ENCODE results near the gene NR3C1.

NR3C1 gene

GRCh38 chr5:143400541-143401226 lies 2.8 kb downstream of the NR3C1 start:
- H3K4me1 ChIP-seq (ENCODE audit: control insufficient read depth, insufficient read depth, low read depth, low read length) = peaks cover 2% of the 10 kb centered on the region
- no peak overlapping the region for H2BK15ac ChIP-seq (ENCODE audit: low read depth, poor library complexity, severe bottlenecking)
- H3K36me3 ChIP-seq (ENCODE audit: control insufficient read depth in 1 of 2, insufficient read depth in 2 of 2, low read depth in 1 of 2, low read length in 2 of 2) = peaks cover 0 to 18% of the 10 kb centered on the region in 2 experiments
- no peak overlapping the region for H2AFZ ChIP-seq (ENCODE audit: low read depth, low read length)
- no peak overlapping the region for H4K91ac ChIP-seq (ENCODE audit: low read length)
- peaks cover 7% of the 10 kb centered on the region for H3K79me1 ChIP-seq (replicated peaks; ENCODE audit: low read length, poor library complexity, severe bottlenecking)
- H3K9me3 ChIP-seq (ENCODE audit: control insufficient read depth, low read length) = no peaks in the 10 kb centered on the region
- H3K9ac ChIP-seq (ENCODE audit: low read length) = peak overlapping the region; percentile 95
- DNase-seq = no peak
- H2BK5ac ChIP-seq (ENCODE audit: low read depth, low read length, poor library complexity, severe bottlenecking) = no peak overlapping the region
- no peak overlapping the region for H3K23ac ChIP-seq (ENCODE audit: low read length in 2 of 2)
- H2AK5ac ChIP-seq (ENCODE audit: low read length, severe bottlenecking) = no peak overlapping the region
- no peak overlapping the region for H3K27ac ChIP-seq (ENCODE audit: low read length, poor library complexity, severe bottlenecking)
- 89% methylated on average over 7 of the region's 10 CpGs for WGBS
- H3K27me3 ChIP-seq (ENCODE audit: control insufficient read depth in 1 of 2, insufficient read depth in 1 of 2, low read length in 2 of 2) = no peaks in the 10 kb centered on the region
- no peak overlapping the region for H3K18ac ChIP-seq (ENCODE audit: low read depth in 1 of 2, low read length in 2 of 2)
- peak overlapping the region in 1 of 2 experiments; percentile 89 for H3K4me3 ChIP-seq (ENCODE audit: insufficient read depth in 1 of 2, low read depth in 1 of 2, low read length in 2 of 2)
- no peak overlapping the region for H4K8ac ChIP-seq (ENCODE audit: low read length)
- no peak overlapping the region for H2BK120ac ChIP-seq (ENCODE audit: low read depth, low read length)
- no peak overlapping the region for H2BK12ac ChIP-seq (ENCODE audit: low read length in 2 of 2)
- H3K4ac ChIP-seq (ENCODE audit: low read depth in 1 of 2, low read length in 2 of 2) = no peak overlapping the region
- no peak overlapping the region for H3K4me2 ChIP-seq (ENCODE audit: low read length, poor library complexity, severe bottlenecking)
- H3K14ac ChIP-seq (ENCODE audit: low read length in 2 of 2) = no peak overlapping the region

- H3K27me3 ChIP-seq (ENCODE audit: control insufficient read depth in 1 of 2, insufficient read depth in 1 of 2, low read length in 2 of 2) = no peaks in the 10 kb centered on the region
- H4K8ac ChIP-seq (ENCODE audit: low read length) = no peak overlapping the region
- no peak overlapping the region for H2BK15ac ChIP-seq (ENCODE audit: low read depth, poor library complexity, severe bottlenecking)
- H3K36me3 ChIP-seq (ENCODE audit: control insufficient read depth in 1 of 2, insufficient read depth in 2 of 2, low read depth in 1 of 2, low read length in 2 of 2) = peaks cover 0 to 18% of the 10 kb centered on the region in 2 experiments
- H3K4ac ChIP-seq (ENCODE audit: low read depth in 1 of 2, low read length in 2 of 2) = no peak overlapping the region
- H3K23ac ChIP-seq (ENCODE audit: low read length in 2 of 2) = no peak overlapping the region
- H3K4me2 ChIP-seq (ENCODE audit: low read length, poor library complexity, severe bottlenecking) = peak overlapping the region; percentile 21
- WGBS = 94% methylated on average over 12 of the region's 12 CpGs
- H2AFZ ChIP-seq (ENCODE audit: low read depth, low read length) = no peak overlapping the region
- no peak overlapping the region for H2BK120ac ChIP-seq (ENCODE audit: low read depth, low read length)
- peaks cover 2% of the 10 kb centered on the region for H3K4me1 ChIP-seq (ENCODE audit: control insufficient read depth, insufficient read depth, low read depth, low read length)
- no peak overlapping the region for H3K18ac ChIP-seq (ENCODE audit: low read depth in 1 of 2, low read length in 2 of 2)
- no peak overlapping the region for H3K14ac ChIP-seq (ENCODE audit: low read length in 2 of 2)
- peaks cover 7% of the 10 kb centered on the region for H3K79me1 ChIP-seq (replicated peaks; ENCODE audit: low read length, poor library complexity, severe bottlenecking)
- H4K91ac ChIP-seq (ENCODE audit: low read length) = no peak overlapping the region
- no peak overlapping the region for H3K27ac ChIP-seq (ENCODE audit: low read length, poor library complexity, severe bottlenecking)
- H3K4me3 ChIP-seq (ENCODE audit: insufficient read depth in 1 of 2, low read depth in 1 of 2, low read length in 2 of 2) = peak overlapping the region in 1 of 2 experiments; percentile 89
- no peak for DNase-seq
- H2BK12ac ChIP-seq (ENCODE audit: low read length in 2 of 2) = no peak overlapping the region
- H3K9ac ChIP-seq (ENCODE audit: low read length) = peak overlapping the region; percentile 95
- no peaks in the 10 kb centered on the region for H3K9me3 ChIP-seq (ENCODE audit: control insufficient read depth, low read length)
- H2AK5ac ChIP-seq (ENCODE audit: low read length, severe bottlenecking) = peak overlapping the region; percentile 4
- no peak overlapping the region for H2BK5ac ChIP-seq (ENCODE audit: low read depth, low read length, poor library complexity, severe bottlenecking)
Observed at GRCh38 chr5:143399616-143400540, 3.6 kb downstream of the NR3C1 start.

GRCh38 chr5:143398451-143399237 lies 4.8 kb downstream of the NR3C1 start:
- Histone ChIP-seq H3K4ac (ENCODE audit: low read depth in 1 of 2, low read length in 2 of 2) (no peak overlapping the region), H3K27me3 (ENCODE audit: control insufficient read depth in 1 of 2, insufficient read depth in 1 of 2, low read length in 2 of 2) (no peaks in the 10 kb centered on the region), H3K9me3 (ENCODE audit: control insufficient read depth, low read length) (no peaks in the 10 kb centered on the region), H3K4me2 (ENCODE audit: low read length, poor library complexity, severe bottlenecking) (peak overlapping the region; percentile 39), H2BK5ac (ENCODE audit: low read depth, low read length, poor library complexity, severe bottlenecking) (no peak overlapping the region), H2AFZ (ENCODE audit: low read depth, low read length) (no peak overlapping the region), H2BK12ac (ENCODE audit: low read length in 2 of 2) (no peak overlapping the region), H3K27ac (ENCODE audit: low read length, poor library complexity, severe bottlenecking) (no peak overlapping the region), H2BK15ac (ENCODE audit: low read depth, poor library complexity, severe bottlenecking) (no peak overlapping the region), H3K9ac (ENCODE audit: low read length) (peak overlapping the region; percentile 95), H2BK120ac (ENCODE audit: low read depth, low read length) (no peak overlapping the region), H2AK5ac (ENCODE audit: low read length, severe bottlenecking) (no peak overlapping the region), H3K14ac (ENCODE audit: low read length in 2 of 2) (no peak overlapping the region), H3K36me3 (ENCODE audit: control insufficient read depth in 1 of 2, insufficient read depth in 2 of 2, low read depth in 1 of 2, low read length in 2 of 2) (peaks cover 0 to 18% of the 10 kb centered on the region in 2 experiments), H3K18ac (ENCODE audit: low read depth in 1 of 2, low read length in 2 of 2) (no peak overlapping the region), H3K4me1 (ENCODE audit: control insufficient read depth, insufficient read depth, low read depth, low read length) (peaks cover 2% of the 10 kb centered on the region), H4K91ac (ENCODE audit: low read length) (no peak overlapping the region), H3K23ac (ENCODE audit: low read length in 2 of 2) (no peak overlapping the region), H3K79me1 (replicated peaks; ENCODE audit: low read length, poor library complexity, severe bottlenecking) (peaks cover 7% of the 10 kb centered on the region), H3K4me3 (ENCODE audit: insufficient read depth in 1 of 2, low read depth in 1 of 2, low read length in 2 of 2) (peak overlapping the region in 1 of 2 experiments; percentile 89), H4K8ac (ENCODE audit: low read length) (no peak overlapping the region)
- DNase-seq = no peak
- WGBS = 81% methylated on average over 6 of the region's 8 CpGs

All from mesenchymal stem cell (in vitro differentiated cells and primary cell).